RWPE2 (cell line): ENCODE measurements around the gene WWOX.

Experiments used
- ATAC-seq: fragments of 200-7000 bp; cut with Tn5 transposase; 3 replicates; pipeline ENCODE4 v1.9.1; 2021; ENCODE audit warnings: low read depth
- DNase-seq: peaks from one replicate; pipeline ENCODE4 v3.0.0-alpha.2; 2020; ENCODE audit warnings: low spot score
- H3K27ac ChIP-seq: fragments of 450-650 bp; 2 replicates; pipeline ENCODE4 v1.5.1; 2017; ENCODE audit warnings: mild to moderate bottlenecking; ENCODE audit not compliant: poor library complexity, severe bottlenecking
- H3K27me3 ChIP-seq: fragments of 250-450 bp; sonication (Bioruptor Pico); 2 replicates; pipeline ENCODE4 v1.5.1; 2021; ENCODE audit warnings: mild to moderate bottlenecking, moderate library complexity; ENCODE audit not compliant: insufficient read depth, poor library complexity, severe bottlenecking
- H3K36me3 ChIP-seq: fragments of 250-450 bp; sonication (Bioruptor Pico); 2 replicates; pipeline ENCODE4 v1.5.1; 2020; ENCODE audit warnings: low read depth, mild to moderate bottlenecking, moderate library complexity
- H3K4me1 ChIP-seq: fragments of 250-450 bp; sonication (Bioruptor Pico); 2 replicates; pipeline ENCODE4 v1.5.1; 2021; ENCODE audit warnings: mild to moderate bottlenecking, moderate library complexity; ENCODE audit not compliant: insufficient read depth, poor library complexity, severe bottlenecking
- H3K4me3 ChIP-seq: fragments of 250-450 bp; sonication (Bioruptor Pico); 2 replicates; pipeline ENCODE4 v1.5.1; 2021; ENCODE audit warnings: mild to moderate bottlenecking, moderate library complexity; ENCODE audit not compliant: severe bottlenecking
- H3K9me3 ChIP-seq: fragments of 250-450 bp; sonication (Bioruptor Pico); 2 replicates; pipeline ENCODE4 v1.5.1; 2021; ENCODE audit warnings: mild to moderate bottlenecking, moderate library complexity; ENCODE audit not compliant: severe bottlenecking
- TF ChIP-seq, protein P1 (sequence below): fragments of 450-650 bp; IDR thresholded peaks from one replicate; pipeline ENCODE4 v1.5.1; 2017; ENCODE audit warnings: mild to moderate bottlenecking, moderate library complexity; ENCODE audit not compliant: poor library complexity, severe bottlenecking

Gene WWOX

DNA sequence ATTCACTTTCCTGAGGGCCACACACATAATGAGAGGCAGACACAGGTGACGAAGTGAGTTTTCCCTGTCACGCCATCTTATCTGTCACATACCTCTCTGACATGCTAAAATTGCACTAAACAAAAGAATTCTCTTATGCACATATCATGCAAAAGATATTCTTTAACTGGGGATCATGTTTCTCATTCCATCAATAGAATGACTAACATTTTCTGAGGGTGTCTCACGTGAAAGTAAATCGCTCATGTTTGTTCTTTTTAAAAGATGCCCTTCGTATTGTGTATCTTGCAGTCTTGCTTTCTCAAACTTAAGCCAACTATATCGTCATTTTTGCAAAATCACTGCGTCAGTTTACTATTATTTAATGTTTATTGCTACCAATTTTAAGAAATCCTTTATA lies 306.4 kb downstream of the WWOX start:
- DNase-seq = no peak
- no peaks in the 10 kb centered on the region for H3K4me1 ChIP-seq
- peaks cover 3% of the 10 kb centered on the region for H3K9me3 ChIP-seq
- no peaks in the 10 kb centered on the region for H3K36me3 ChIP-seq
- no peak overlapping the region for H3K4me3 ChIP-seq
- H3K27ac ChIP-seq = no peak overlapping the region
- TF ChIP-seq, protein P1, sequence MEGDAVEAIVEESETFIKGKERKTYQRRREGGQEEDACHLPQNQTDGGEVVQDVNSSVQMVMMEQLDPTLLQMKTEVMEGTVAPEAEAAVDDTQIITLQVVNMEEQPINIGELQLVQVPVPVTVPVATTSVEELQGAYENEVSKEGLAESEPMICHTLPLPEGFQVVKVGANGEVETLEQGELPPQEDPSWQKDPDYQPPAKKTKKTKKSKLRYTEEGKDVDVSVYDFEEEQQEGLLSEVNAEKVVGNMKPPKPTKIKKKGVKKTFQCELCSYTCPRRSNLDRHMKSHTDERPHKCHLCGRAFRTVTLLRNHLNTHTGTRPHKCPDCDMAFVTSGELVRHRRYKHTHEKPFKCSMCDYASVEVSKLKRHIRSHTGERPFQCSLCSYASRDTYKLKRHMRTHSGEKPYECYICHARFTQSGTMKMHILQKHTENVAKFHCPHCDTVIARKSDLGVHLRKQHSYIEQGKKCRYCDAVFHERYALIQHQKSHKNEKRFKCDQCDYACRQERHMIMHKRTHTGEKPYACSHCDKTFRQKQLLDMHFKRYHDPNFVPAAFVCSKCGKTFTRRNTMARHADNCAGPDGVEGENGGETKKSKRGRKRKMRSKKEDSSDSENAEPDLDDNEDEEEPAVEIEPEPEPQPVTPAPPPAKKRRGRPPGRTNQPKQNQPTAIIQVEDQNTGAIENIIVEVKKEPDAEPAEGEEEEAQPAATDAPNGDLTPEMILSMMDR = no peak
- ATAC-seq = no peak
- H3K27me3 ChIP-seq = no peaks in the 10 kb centered on the region

DNA sequence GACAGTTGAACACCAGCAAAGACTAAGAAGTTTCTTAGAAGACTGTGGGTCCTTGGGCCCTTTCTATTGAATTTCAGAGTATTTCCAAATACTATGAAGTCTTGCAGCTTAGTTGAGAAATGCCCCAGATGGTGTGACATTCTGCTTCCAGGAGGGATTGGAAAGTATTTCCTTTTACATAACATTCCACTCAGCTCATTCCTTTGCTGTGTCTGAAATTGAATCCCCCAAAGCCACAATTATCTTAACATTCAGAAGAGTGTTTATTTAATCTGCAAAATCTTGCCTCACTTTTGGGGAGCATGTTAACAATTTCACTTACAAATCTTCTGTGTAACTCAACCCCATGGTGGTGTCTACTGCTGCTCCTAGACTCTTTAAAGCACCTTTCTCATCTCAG lies 307.7 kb downstream of the WWOX start:
- Histone ChIP-seq H3K36me3 (no peaks in the 10 kb centered on the region), H3K4me3 (no peak overlapping the region), H3K27ac (no peak overlapping the region), H3K4me1 (no peaks in the 10 kb centered on the region), H3K27me3 (no peaks in the 10 kb centered on the region), H3K9me3 (peaks cover 3% of the 10 kb centered on the region)
- ATAC-seq (no peak), DNase-seq (no peak)
- TF ChIP-seq, protein P1 = no peak

DNA sequence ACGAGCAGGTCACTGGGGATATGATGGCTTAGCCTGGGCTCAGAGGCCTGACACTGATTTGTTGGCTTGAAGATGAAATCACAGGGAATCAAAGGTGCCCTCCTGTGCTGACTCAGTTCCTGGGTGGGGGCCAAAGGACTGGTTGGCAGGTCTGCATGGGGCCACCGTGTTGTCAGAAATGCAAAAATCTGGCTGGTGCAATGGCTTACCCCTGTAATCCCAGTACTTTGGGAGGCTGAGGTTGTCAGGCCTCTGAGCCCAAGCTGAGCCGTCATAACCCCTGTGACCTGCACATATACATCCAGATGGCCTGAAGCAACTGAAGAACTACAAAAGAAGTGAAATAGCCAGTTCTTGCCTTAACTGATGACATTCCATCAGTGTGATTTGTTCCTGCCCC lies 314.2 kb downstream of the WWOX start:
- Histone ChIP-seq H3K9me3 (no peaks in the 10 kb centered on the region), H3K4me1 (no peaks in the 10 kb centered on the region), H3K27ac (no peak overlapping the region), H3K36me3 (no peaks in the 10 kb centered on the region), H3K4me3 (no peak overlapping the region), H3K27me3 (no peaks in the 10 kb centered on the region)
- DNase-seq = no peak
- TF ChIP-seq, protein P1 = no peak
- ATAC-seq = no peak

DNA sequence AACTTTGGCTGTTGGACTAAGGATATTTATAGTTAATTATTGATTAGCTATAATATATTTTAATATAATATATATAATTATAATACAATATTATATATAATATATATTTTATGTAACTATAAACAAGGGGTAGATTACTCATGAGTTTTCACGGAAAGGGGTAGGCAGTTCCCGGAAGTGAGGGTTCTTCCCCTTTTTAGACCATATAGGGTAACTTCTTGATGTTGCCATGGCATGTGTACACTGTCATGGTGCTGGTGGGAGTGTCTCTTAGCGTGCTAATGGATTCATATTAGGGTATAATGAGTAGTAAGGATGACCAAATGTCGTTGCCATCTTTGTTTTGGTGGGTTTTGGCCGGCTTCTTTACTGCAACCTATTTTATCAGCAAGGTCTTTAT lies 315.6 kb downstream of the WWOX start:
- ATAC-seq (no peak), DNase-seq (no peak)
- Histone ChIP-seq H3K4me3 (no peak overlapping the region), H3K9me3 (peaks cover 4% of the 10 kb centered on the region), H3K4me1 (no peaks in the 10 kb centered on the region), H3K27me3 (no peaks in the 10 kb centered on the region), H3K36me3 (no peaks in the 10 kb centered on the region), H3K27ac (no peak overlapping the region)
- TF ChIP-seq, protein P1 = no peak

DNA sequence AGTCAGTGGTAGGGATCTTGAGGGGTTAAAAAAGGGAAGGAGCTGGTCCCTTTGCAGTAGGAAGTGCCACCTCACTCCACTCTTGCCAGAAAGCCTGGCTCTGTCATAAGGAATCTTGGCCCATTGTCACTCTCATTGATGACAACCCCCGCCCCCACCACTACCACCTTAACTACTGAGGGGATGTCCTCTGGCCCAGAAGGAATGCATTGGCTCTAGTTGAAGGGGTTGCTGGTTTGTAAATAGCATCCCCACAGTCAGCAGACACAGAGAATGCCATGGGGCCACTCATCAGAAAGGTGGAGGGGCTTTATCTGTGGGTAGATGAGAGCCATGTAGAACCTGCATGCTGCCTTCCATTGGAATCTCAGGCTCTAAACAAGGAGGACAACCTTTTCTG lies 316.2 kb downstream of the WWOX start:
- Histone ChIP-seq H3K4me3 (no peak overlapping the region), H3K9me3 (peaks cover 4% of the 10 kb centered on the region), H3K4me1 (no peaks in the 10 kb centered on the region), H3K36me3 (no peaks in the 10 kb centered on the region), H3K27me3 (no peaks in the 10 kb centered on the region), H3K27ac (no peak overlapping the region)
- TF ChIP-seq, protein P1 = no peak
- ATAC-seq (no peak), DNase-seq (no peak)
